ENCODE measurements around the gene SMAD6.

Gene SMAD6

GRCh38 chr15:66795851-66796250, 93.8 kb downstream of the SMAD6 start (continued):
- TF ChIP-seq ZNF670 (tag by site-specific recombination; IDR thresholded peaks at IDR 0.05; ENCODE audit: low read depth): no peak
- no peak for TF ChIP-seq ZNF184 (tag by site-specific recombination; IDR thresholded peaks at IDR 0.05)
- TF ChIP-seq, protein P1, sequence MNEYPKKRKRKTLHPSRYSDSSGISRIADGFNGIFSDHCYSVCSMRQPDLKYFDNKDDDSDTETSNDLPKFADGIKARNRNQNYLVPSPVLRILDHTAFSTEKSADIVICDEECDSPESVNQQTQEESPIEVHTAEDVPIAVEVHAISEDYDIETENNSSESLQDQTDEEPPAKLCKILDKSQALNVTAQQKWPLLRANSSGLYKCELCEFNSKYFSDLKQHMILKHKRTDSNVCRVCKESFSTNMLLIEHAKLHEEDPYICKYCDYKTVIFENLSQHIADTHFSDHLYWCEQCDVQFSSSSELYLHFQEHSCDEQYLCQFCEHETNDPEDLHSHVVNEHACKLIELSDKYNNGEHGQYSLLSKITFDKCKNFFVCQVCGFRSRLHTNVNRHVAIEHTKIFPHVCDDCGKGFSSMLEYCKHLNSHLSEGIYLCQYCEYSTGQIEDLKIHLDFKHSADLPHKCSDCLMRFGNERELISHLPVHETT (tag by site-specific recombination; IDR thresholded peaks at IDR 0.05): no peak
- TF ChIP-seq ZNF16 (tag by site-specific recombination; IDR thresholded peaks at IDR 0.05; ENCODE audit: low read depth): no peak
- TF ChIP-seq SP2 (tag by site-specific recombination; IDR thresholded peaks at IDR 0.05): no peak

DNA sequence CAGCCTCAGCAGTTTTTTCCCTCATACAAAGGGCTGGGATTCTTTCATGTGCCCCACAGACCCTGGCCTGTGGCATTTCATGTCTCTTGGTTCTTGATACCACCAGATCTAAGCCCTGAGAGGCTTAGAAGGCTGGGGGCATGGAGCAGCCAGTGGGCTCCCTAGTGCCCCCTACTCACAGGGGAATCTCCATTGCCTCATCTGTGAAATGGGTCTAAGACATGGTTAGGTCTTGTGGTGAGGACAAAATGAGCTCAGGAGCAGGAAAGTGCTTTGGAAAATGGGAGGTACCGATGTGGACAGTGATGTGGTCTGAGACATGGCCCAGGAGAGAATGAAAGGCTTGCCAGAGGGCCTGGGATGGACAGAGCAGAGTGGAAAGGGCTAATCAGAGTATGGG, 94.3 kb downstream of the SMAD6 start:
- Histone ChIP-seq H3K9me3 (ENCODE audit: control insufficient read depth, insufficient read depth, low read depth, low read length) (no peaks in the 10 kb centered on the region), H3K4me1 (ENCODE audit: control insufficient read depth, insufficient read depth, low read length) (no peaks in the 10 kb centered on the region), H3K36me3 (ENCODE audit: control insufficient read depth in 2 of 2, insufficient read depth in 1 of 2, low read length in 2 of 2) (no peaks in the 10 kb centered on the region), H3K27ac (ENCODE audit: extremely low read depth, low read depth, low read length) (no peak overlapping the region), H3K4me3 (ENCODE audit: low read depth, low read length) (no peak overlapping the region)
- ChIA-PET CTCF (interaction anchor here (0.7 kb wide), 1 partner anchor 95 kb away, joined by 3 read pairs; no protein-coding TSS in a partner anchor), POLR2A (no interaction called here)
- TF ChIP-seq ZNF777 (tag by site-specific recombination; IDR thresholded peaks at IDR 0.05; ENCODE audit: borderline replicate concordance): no peak
- no peak for TF ChIP-seq ZNF140 (tag by site-specific recombination; IDR thresholded peaks at IDR 0.05)
- TF ChIP-seq ZNF701 (tag by site-specific recombination; IDR thresholded peaks at IDR 0.05): no peak
- no peak for TF ChIP-seq BCL11A (tag by site-specific recombination; IDR thresholded peaks at IDR 0.05; ENCODE audit: low read depth)
- TF ChIP-seq, protein P2, sequence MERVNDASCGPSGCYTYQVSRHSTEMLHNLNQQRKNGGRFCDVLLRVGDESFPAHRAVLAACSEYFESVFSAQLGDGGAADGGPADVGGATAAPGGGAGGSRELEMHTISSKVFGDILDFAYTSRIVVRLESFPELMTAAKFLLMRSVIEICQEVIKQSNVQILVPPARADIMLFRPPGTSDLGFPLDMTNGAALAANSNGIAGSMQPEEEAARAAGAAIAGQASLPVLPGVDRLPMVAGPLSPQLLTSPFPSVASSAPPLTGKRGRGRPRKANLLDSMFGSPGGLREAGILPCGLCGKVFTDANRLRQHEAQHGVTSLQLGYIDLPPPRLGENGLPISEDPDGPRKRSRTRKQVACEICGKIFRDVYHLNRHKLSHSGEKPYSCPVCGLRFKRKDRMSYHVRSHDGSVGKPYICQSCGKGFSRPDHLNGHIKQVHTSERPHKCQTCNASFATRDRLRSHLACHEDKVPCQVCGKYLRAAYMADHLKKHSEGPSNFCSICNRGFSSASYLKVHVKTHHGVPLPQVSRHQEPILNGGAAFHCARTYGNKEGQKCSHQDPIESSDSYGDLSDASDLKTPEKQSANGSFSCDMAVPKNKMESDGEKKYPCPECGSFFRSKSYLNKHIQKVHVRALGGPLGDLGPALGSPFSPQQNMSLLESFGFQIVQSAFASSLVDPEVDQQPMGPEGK (tag by site-specific recombination; IDR thresholded peaks at IDR 0.05): no peak
- no peak for TF ChIP-seq ZBTB20 (tag by site-specific recombination; IDR thresholded peaks at IDR 0.05)
- no peak for TF ChIP-seq ZNF174 (tag by site-specific recombination; IDR thresholded peaks at IDR 0.05)
- TF ChIP-seq HOXC10 (CRISPR knock-in tag; IDR thresholded peaks at IDR 0.05): no peak
- TF ChIP-seq ZNF398 (tag by site-specific recombination; IDR thresholded peaks at IDR 0.05): no peak
- TF ChIP-seq ZBTB7A (tag by site-specific recombination; IDR thresholded peaks at IDR 0.05; ENCODE audit: low read depth): no peak
- TF ChIP-seq ZFP41 (tag by site-specific recombination; IDR thresholded peaks at IDR 0.05; ENCODE audit: borderline replicate concordance): no peak

GRCh38 chr15:66797921-66798320, 95.9 kb downstream of the SMAD6 start:
- Histone ChIP-seq H3K27ac (ENCODE audit: extremely low read depth, low read depth, low read length) (no peak overlapping the region), H3K4me3 (ENCODE audit: low read depth, low read length) (no peak overlapping the region), H3K36me3 (ENCODE audit: control insufficient read depth in 2 of 2, insufficient read depth in 1 of 2, low read length in 2 of 2) (no peaks in the 10 kb centered on the region), H3K9me3 (ENCODE audit: control insufficient read depth, insufficient read depth, low read depth, low read length) (no peaks in the 10 kb centered on the region), H3K4me1 (ENCODE audit: control insufficient read depth, insufficient read depth, low read length) (peaks cover 4% of the 10 kb centered on the region)
- POLR2A ChIA-PET: interaction anchor here (1.1 kb wide), 1 partner anchor 28 kb away, joined by 3 read pairs; no protein-coding TSS in a partner anchor
- CTCF ChIA-PET: interaction anchor here (0.6 to 1.6 kb wide), 2 partner anchors 54 to 300 kb away, joined by 4 to 6 read pairs; no protein-coding TSS in a partner anchor
- TF ChIP-seq ZNF221 (tag by site-specific recombination; IDR thresholded peaks at IDR 0.05; ENCODE audit: borderline replicate concordance) (no peak), GLI2 (tag by site-specific recombination; IDR thresholded peaks at IDR 0.05; ENCODE audit: borderline replicate concordance, low read depth) (no peak), ZNF776 (tag by site-specific recombination; IDR thresholded peaks at IDR 0.05; ENCODE audit: borderline replicate concordance) (no peak), YY1 (tag by site-specific recombination; IDR thresholded peaks at IDR 0.05) (no peak), ZNF521 (tag by site-specific recombination; IDR thresholded peaks at IDR 0.05) (no peak), ZNF704 (tag by site-specific recombination; IDR thresholded peaks at IDR 0.05) (no peak), ZNF629 (tag by site-specific recombination; IDR thresholded peaks at IDR 0.05) (no peak)
- TF ChIP-seq, protein P3, sequence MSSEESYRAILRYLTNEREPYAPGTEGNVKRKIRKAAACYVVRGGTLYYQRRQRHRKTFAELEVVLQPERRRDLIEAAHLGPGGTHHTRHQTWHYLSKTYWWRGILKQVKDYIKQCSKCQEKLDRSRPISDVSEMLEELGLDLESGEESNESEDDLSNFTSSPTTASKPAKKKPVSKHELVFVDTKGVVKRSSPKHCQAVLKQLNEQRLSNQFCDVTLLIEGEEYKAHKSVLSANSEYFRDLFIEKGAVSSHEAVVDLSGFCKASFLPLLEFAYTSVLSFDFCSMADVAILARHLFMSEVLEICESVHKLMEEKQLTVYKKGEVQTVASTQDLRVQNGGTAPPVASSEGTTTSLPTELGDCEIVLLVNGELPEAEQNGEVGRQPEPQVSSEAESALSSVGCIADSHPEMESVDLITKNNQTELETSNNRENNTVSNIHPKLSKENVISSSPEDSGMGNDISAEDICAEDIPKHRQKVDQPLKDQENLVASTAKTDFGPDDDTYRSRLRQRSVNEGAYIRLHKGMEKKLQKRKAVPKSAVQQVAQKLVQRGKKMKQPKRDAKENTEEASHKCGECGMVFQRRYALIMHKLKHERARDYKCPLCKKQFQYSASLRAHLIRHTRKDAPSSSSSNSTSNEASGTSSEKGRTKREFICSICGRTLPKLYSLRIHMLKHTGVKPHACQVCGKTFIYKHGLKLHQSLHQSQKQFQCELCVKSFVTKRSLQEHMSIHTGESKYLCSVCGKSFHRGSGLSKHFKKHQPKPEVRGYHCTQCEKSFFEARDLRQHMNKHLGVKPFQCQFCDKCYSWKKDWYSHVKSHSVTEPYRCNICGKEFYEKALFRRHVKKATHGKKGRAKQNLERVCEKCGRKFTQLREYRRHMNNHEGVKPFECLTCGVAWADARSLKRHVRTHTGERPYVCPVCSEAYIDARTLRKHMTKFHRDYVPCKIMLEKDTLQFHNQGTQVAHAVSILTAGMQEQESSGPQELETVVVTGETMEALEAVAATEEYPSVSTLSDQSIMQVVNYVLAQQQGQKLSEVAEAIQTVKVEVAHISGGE (tag by site-specific recombination; conservative IDR thresholded peaks at IDR 0.05; ENCODE audit: low read depth): no peak
